Neural crest cell (in vitro differentiated cells): ENCODE measurements around the gene MEP1B. TPM values are rescaled to one million over a fixed set of nuclear protein-coding genes. Genes with fewer than 3 reads are reported as not detected.

ENCODE experiments used
- DNase-seq: peaks from one replicate; pipeline ENCODE4 v3.0.0; 2021; ENCODE audit warnings: low read depth, mixed read lengths, low spot score
- H3K27ac Mint-ChIP-seq: one replicate; pipeline ENCODE4 v1.8.0; 2021; ENCODE audit warnings: mild to moderate bottlenecking, mixed read lengths; ENCODE audit not compliant: unreplicated experiment
- H3K27me3 Mint-ChIP-seq: 2 replicates; pipeline ENCODE4 v1.8.0; 2021; ENCODE audit warnings: low read depth, mild to moderate bottlenecking, mixed read lengths
- H3K36me3 Mint-ChIP-seq: 2 replicates; pipeline ENCODE4 v1.8.0; 2021; ENCODE audit warnings: low read depth, mild to moderate bottlenecking, mixed read lengths
- H3K4me1 Mint-ChIP-seq: 2 replicates; pipeline ENCODE4 v1.8.0; 2021; ENCODE audit warnings: mixed read lengths
- H3K4me3 Mint-ChIP-seq: one replicate; pipeline ENCODE4 v1.8.0; 2021; ENCODE audit warnings: mild to moderate bottlenecking, mixed read lengths
- H3K9me3 Mint-ChIP-seq: 2 replicates; pipeline ENCODE4 v1.8.0; 2021; ENCODE audit warnings: mixed read lengths
- total RNA-seq: library from RNA; stranded (reverse); gene quantifications from 2 replicates; pipeline ENCODE4 v1.2.1, GENCODE V29; 2021
- TF ChIP-seq, protein P1 (sequence below): fragments of 200-600 bp; sonication (generic); conservative IDR thresholded peaks from 2 replicates; pipeline ENCODE4 v1.5.0; 2021; ENCODE audit warnings: antibody characterized with exemption, mild to moderate bottlenecking

Gene MEP1B
- total RNA-seq, 1 donor from 2014 or later, result not detected

- H3K9me3 Mint-ChIP-seq, result no peaks in the 10 kb centered on the region
- H3K4me1 Mint-ChIP-seq, result peaks cover 4% of the 10 kb centered on the region
- H3K36me3 Mint-ChIP-seq, result no peaks in the 10 kb centered on the region
- TF ChIP-seq, protein P1, sequence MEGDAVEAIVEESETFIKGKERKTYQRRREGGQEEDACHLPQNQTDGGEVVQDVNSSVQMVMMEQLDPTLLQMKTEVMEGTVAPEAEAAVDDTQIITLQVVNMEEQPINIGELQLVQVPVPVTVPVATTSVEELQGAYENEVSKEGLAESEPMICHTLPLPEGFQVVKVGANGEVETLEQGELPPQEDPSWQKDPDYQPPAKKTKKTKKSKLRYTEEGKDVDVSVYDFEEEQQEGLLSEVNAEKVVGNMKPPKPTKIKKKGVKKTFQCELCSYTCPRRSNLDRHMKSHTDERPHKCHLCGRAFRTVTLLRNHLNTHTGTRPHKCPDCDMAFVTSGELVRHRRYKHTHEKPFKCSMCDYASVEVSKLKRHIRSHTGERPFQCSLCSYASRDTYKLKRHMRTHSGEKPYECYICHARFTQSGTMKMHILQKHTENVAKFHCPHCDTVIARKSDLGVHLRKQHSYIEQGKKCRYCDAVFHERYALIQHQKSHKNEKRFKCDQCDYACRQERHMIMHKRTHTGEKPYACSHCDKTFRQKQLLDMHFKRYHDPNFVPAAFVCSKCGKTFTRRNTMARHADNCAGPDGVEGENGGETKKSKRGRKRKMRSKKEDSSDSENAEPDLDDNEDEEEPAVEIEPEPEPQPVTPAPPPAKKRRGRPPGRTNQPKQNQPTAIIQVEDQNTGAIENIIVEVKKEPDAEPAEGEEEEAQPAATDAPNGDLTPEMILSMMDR, result no peak
- DNase-seq, result no peak
- no peak overlapping the region for H3K4me3 Mint-ChIP-seq
- H3K27ac Mint-ChIP-seq, result no peak overlapping the region
- H3K27me3 Mint-ChIP-seq, result no peaks in the 10 kb centered on the region
Measured at GRCh38 chr18:32200766-32201165, 10.9 kb downstream of the MEP1B start.

- Mint-ChIP-seq H3K9me3 (no peaks in the 10 kb centered on the region), H3K27me3 (no peaks in the 10 kb centered on the region), H3K4me3 (no peak overlapping the region), H3K4me1 (peaks cover 4% of the 10 kb centered on the region), H3K27ac (no peak overlapping the region), H3K36me3 (no peaks in the 10 kb centered on the region)
- no peak for DNase-seq
- TF ChIP-seq, protein P1, result no peak
Measured at GRCh38 chr18:32201948-32202672, 12.3 kb downstream of the MEP1B start.

- H3K4me1 Mint-ChIP-seq, result peaks cover 4% of the 10 kb centered on the region
- no peaks in the 10 kb centered on the region for H3K36me3 Mint-ChIP-seq
- H3K9me3 Mint-ChIP-seq, result no peaks in the 10 kb centered on the region
- DNase-seq, result no peak
- H3K27me3 Mint-ChIP-seq, result no peaks in the 10 kb centered on the region
- no peak overlapping the region for H3K27ac Mint-ChIP-seq
- TF ChIP-seq, protein P1, result no peak
- no peak overlapping the region for H3K4me3 Mint-ChIP-seq
Measured at GRCh38 chr18:32208023-32208422, 18.2 kb downstream of the MEP1B start.

DNA sequence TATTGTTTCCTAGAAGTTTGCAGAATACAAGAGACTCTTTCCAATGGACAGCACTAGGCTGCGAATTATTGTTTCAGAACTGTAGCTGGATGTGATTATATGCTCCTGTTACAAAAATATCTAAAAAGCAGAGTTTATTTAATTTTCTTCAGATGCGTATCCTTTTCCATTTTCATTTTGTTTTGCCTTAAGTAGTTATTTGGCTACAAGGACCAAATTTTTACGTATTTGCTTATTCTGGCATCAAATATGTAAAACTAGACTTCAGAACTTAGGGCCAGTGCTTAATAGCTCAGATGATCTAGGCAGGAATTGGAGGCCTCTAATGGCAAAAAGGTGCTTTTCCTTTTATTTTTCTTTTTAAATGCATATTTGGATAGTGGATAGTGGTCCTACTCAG, 18.7 kb downstream of the MEP1B start:
- Mint-ChIP-seq H3K4me3 (no peak overlapping the region), H3K27ac (no peak overlapping the region), H3K9me3 (no peaks in the 10 kb centered on the region), H3K36me3 (no peaks in the 10 kb centered on the region), H3K27me3 (no peaks in the 10 kb centered on the region), H3K4me1 (peaks cover 4% of the 10 kb centered on the region)
- no peak for DNase-seq
- TF ChIP-seq, protein P1, result no peak

DNA sequence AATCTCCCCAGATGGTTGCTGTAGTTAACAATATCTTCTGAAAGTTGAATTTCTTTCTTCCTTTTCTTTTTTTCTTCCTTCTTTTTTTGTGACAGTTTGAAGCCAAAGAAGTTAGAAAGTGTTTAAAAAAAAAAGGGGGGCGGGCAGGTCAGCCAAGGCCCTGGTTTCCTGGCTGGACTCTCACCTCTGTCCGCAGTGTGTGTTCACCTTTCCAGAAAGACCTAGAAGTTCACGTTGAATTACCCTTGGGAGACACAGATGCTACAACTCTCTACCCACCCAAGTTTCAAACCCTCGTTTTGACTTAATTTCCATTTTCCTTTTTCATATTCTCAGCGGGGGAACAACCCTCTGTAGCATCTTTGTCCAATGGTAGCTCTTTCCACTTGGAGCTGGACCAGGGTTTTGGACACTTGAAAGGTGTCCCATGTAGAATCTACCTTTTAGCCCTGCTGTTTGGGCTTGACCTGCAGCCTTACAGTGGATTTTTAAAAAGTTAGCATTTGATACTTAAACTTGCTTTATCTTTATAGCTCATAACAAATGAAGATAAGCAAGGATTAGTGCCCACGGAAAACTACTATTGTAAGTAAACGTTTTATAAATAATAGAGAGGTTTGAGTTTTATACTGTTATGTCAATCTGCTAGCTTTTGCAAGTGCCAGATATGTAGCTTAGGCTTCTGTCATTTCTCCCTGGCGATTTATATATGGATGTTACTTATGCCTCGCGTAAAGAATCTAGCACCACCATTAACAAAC, 20.0 kb downstream of the MEP1B start:
- H3K4me1 Mint-ChIP-seq, result peaks cover 4% of the 10 kb centered on the region
- no peak overlapping the region for H3K27ac Mint-ChIP-seq
- H3K27me3 Mint-ChIP-seq, result no peaks in the 10 kb centered on the region
- TF ChIP-seq, protein P1, result no peak
- H3K36me3 Mint-ChIP-seq, result no peaks in the 10 kb centered on the region
- no peak for DNase-seq
- H3K4me3 Mint-ChIP-seq, result no peak overlapping the region
- H3K9me3 Mint-ChIP-seq, result no peaks in the 10 kb centered on the region
